ENCODE measurements around the gene IL17RC.

Gene IL17RC

GRCh38 chr3:9903238-9903624 is 13.7 kb upstream of the IL17RC start:
- no peak overlapping the region for H3K4me3 ChIP-seq (ENCODE audit: insufficient read depth, low read depth, low read length)
- WGBS, 2 experiments: 78 to 81% methylated on average over 4 of the region's 4 CpGs

GRCh38 chr3:9903904-9904303 is 13.0 kb upstream of the IL17RC start:
- Histone ChIP-seq H3K4me1 (ENCODE audit: control insufficient read depth, insufficient read depth, low read length) (no peaks in the 10 kb centered on the region), H3K27me3 (ENCODE audit: control insufficient read depth, insufficient read depth, low read length, poor library complexity, severe bottlenecking) (no peaks in the 10 kb centered on the region), H3K4me3 (ENCODE audit: insufficient read depth, low read depth, low read length) (no peak overlapping the region), H3K36me3 (ENCODE audit: control insufficient read depth, insufficient read depth, low read length) (no peaks in the 10 kb centered on the region), H3K27ac (ENCODE audit: insufficient read depth, low read depth, low read length, poor library complexity, severe bottlenecking) (no peak overlapping the region), H3K9me3 (ENCODE audit: control insufficient read depth, low read length) (no peaks in the 10 kb centered on the region)
- WGBS, 2 experiments: 93 to 98% methylated on average over 3 to 4 of the region's 4 CpGs

More at GRCh38 chr3:9903238-9903624, 13.7 kb upstream of the IL17RC start:
- H3K27me3 ChIP-seq (ENCODE audit: control insufficient read depth, insufficient read depth, low read length, poor library complexity, severe bottlenecking): no peaks in the 10 kb centered on the region
- H3K9me3 ChIP-seq (ENCODE audit: control insufficient read depth, low read length): no peaks in the 10 kb centered on the region
- no peak overlapping the region for H3K27ac ChIP-seq (ENCODE audit: insufficient read depth, low read depth, low read length, poor library complexity, severe bottlenecking)
- no peaks in the 10 kb centered on the region for H3K36me3 ChIP-seq (ENCODE audit: control insufficient read depth, insufficient read depth, low read length)
- H3K4me1 ChIP-seq (ENCODE audit: control insufficient read depth, insufficient read depth, low read length): no peaks in the 10 kb centered on the region

GRCh38 chr3:9906480-9906879 is 10.4 kb upstream of the IL17RC start:
- 91 to 94% methylated on average over 5 of the region's 5 CpGs for WGBS, 2 experiments
- no peaks in the 10 kb centered on the region for H3K4me1 ChIP-seq (ENCODE audit: control insufficient read depth, insufficient read depth, low read length)

GRCh38 chr3:9908286-9908685 is 8.6 kb upstream of the IL17RC start:
- Histone ChIP-seq H3K9me3 (ENCODE audit: control insufficient read depth, low read length) (no peaks in the 10 kb centered on the region), H3K36me3 (ENCODE audit: control insufficient read depth, insufficient read depth, low read length) (no peaks in the 10 kb centered on the region), H3K4me3 (ENCODE audit: insufficient read depth, low read depth, low read length) (no peak overlapping the region), H3K4me1 (ENCODE audit: control insufficient read depth, insufficient read depth, low read length) (no peaks in the 10 kb centered on the region), H3K27me3 (ENCODE audit: control insufficient read depth, insufficient read depth, low read length, poor library complexity, severe bottlenecking) (no peaks in the 10 kb centered on the region), H3K27ac (ENCODE audit: insufficient read depth, low read depth, low read length, poor library complexity, severe bottlenecking) (no peak overlapping the region)
- 93 to 95% methylated on average over 3 of the region's 3 CpGs for WGBS, 2 experiments

More at GRCh38 chr3:9906480-9906879, 10.4 kb upstream of the IL17RC start:
- Histone ChIP-seq H3K27ac (ENCODE audit: insufficient read depth, low read depth, low read length, poor library complexity, severe bottlenecking) (no peak overlapping the region), H3K4me3 (ENCODE audit: insufficient read depth, low read depth, low read length) (no peak overlapping the region), H3K36me3 (ENCODE audit: control insufficient read depth, insufficient read depth, low read length) (no peaks in the 10 kb centered on the region), H3K9me3 (ENCODE audit: control insufficient read depth, low read length) (no peaks in the 10 kb centered on the region), H3K27me3 (ENCODE audit: control insufficient read depth, insufficient read depth, low read length, poor library complexity, severe bottlenecking) (no peaks in the 10 kb centered on the region)

- WGBS, 2 experiments: 87 to 89% methylated on average over 7 of the region's 7 CpGs
- H3K36me3 ChIP-seq (ENCODE audit: control insufficient read depth, insufficient read depth, low read length): no peaks in the 10 kb centered on the region
Observed at GRCh38 chr3:9909221-9910013, 7.5 kb upstream of the IL17RC start.

GRCh38 chr3:9911863-9912262 is 5.0 kb upstream of the IL17RC start:
- Histone ChIP-seq H3K4me1 (ENCODE audit: control insufficient read depth, insufficient read depth, low read length) (peaks cover 5% of the 10 kb centered on the region), H3K27ac (ENCODE audit: insufficient read depth, low read depth, low read length, poor library complexity, severe bottlenecking) (no peak overlapping the region), H3K27me3 (ENCODE audit: control insufficient read depth, insufficient read depth, low read length, poor library complexity, severe bottlenecking) (peaks cover 23% of the 10 kb centered on the region), H3K9me3 (ENCODE audit: control insufficient read depth, low read length) (no peaks in the 10 kb centered on the region), H3K4me3 (ENCODE audit: insufficient read depth, low read depth, low read length) (no peak overlapping the region), H3K36me3 (ENCODE audit: control insufficient read depth, insufficient read depth, low read length) (no peaks in the 10 kb centered on the region)
- WGBS, 2 experiments: 89% methylated on average over 8 of the region's 8 CpGs

More at GRCh38 chr3:9909221-9910013, 7.5 kb upstream of the IL17RC start:
- H3K9me3 ChIP-seq (ENCODE audit: control insufficient read depth, low read length): no peaks in the 10 kb centered on the region
- H3K27ac ChIP-seq (ENCODE audit: insufficient read depth, low read depth, low read length, poor library complexity, severe bottlenecking): no peak overlapping the region
- no peak overlapping the region for H3K4me3 ChIP-seq (ENCODE audit: insufficient read depth, low read depth, low read length)
- no peaks in the 10 kb centered on the region for H3K4me1 ChIP-seq (ENCODE audit: control insufficient read depth, insufficient read depth, low read length)
- no peaks in the 10 kb centered on the region for H3K27me3 ChIP-seq (ENCODE audit: control insufficient read depth, insufficient read depth, low read length, poor library complexity, severe bottlenecking)

- Histone ChIP-seq H3K36me3 (ENCODE audit: control insufficient read depth, insufficient read depth, low read length) (no peaks in the 10 kb centered on the region), H3K9me3 (ENCODE audit: control insufficient read depth, low read length) (no peaks in the 10 kb centered on the region), H3K27me3 (ENCODE audit: control insufficient read depth, insufficient read depth, low read length, poor library complexity, severe bottlenecking) (peaks cover 23% of the 10 kb centered on the region), H3K27ac (ENCODE audit: insufficient read depth, low read depth, low read length, poor library complexity, severe bottlenecking) (no peak overlapping the region), H3K4me1 (ENCODE audit: control insufficient read depth, insufficient read depth, low read length) (peaks cover 8% of the 10 kb centered on the region), H3K4me3 (ENCODE audit: insufficient read depth, low read depth, low read length) (no peak overlapping the region)
- WGBS, 2 experiments: 92 to 93% methylated on average over 7 of the region's 7 CpGs
Observed at GRCh38 chr3:9912294-9912935, 4.5 kb upstream of the IL17RC start.

- H3K4me3 ChIP-seq (ENCODE audit: insufficient read depth, low read depth, low read length): no peak overlapping the region
- 86 to 87% methylated on average over 5 of the region's 5 CpGs for WGBS, 2 experiments
- peaks cover 23% of the 10 kb centered on the region for H3K27me3 ChIP-seq (ENCODE audit: control insufficient read depth, insufficient read depth, low read length, poor library complexity, severe bottlenecking)
- H3K9me3 ChIP-seq (ENCODE audit: control insufficient read depth, low read length): no peaks in the 10 kb centered on the region
- peaks cover 8% of the 10 kb centered on the region for H3K4me1 ChIP-seq (ENCODE audit: control insufficient read depth, insufficient read depth, low read length)
- no peak overlapping the region for H3K27ac ChIP-seq (ENCODE audit: insufficient read depth, low read depth, low read length, poor library complexity, severe bottlenecking)
- H3K36me3 ChIP-seq (ENCODE audit: control insufficient read depth, insufficient read depth, low read length): no peaks in the 10 kb centered on the region
Observed at GRCh38 chr3:9913601-9914000, 3.3 kb upstream of the IL17RC start.

- Histone ChIP-seq H3K4me1 (ENCODE audit: control insufficient read depth, insufficient read depth, low read length) (peaks cover 8% of the 10 kb centered on the region), H3K9me3 (ENCODE audit: control insufficient read depth, low read length) (no peaks in the 10 kb centered on the region), H3K27me3 (ENCODE audit: control insufficient read depth, insufficient read depth, low read length, poor library complexity, severe bottlenecking) (peaks cover 23% of the 10 kb centered on the region), H3K4me3 (ENCODE audit: insufficient read depth, low read depth, low read length) (no peak overlapping the region), H3K36me3 (ENCODE audit: control insufficient read depth, insufficient read depth, low read length) (no peaks in the 10 kb centered on the region), H3K27ac (ENCODE audit: insufficient read depth, low read depth, low read length, poor library complexity, severe bottlenecking) (no peak overlapping the region)
- 90 to 97% methylated on average over 1 of the region's 1 CpG for WGBS, 2 experiments
Observed at GRCh38 chr3:9914011-9914410, 2.9 kb upstream of the IL17RC start.

GRCh38 chr3:9914559-9915253 is 2.2 kb upstream of the IL17RC start:
- Histone ChIP-seq H3K27me3 (ENCODE audit: control insufficient read depth, insufficient read depth, low read length, poor library complexity, severe bottlenecking) (peaks cover 23% of the 10 kb centered on the region), H3K4me1 (ENCODE audit: control insufficient read depth, insufficient read depth, low read length) (peaks cover 8% of the 10 kb centered on the region), H3K27ac (ENCODE audit: insufficient read depth, low read depth, low read length, poor library complexity, severe bottlenecking) (no peak overlapping the region), H3K36me3 (ENCODE audit: control insufficient read depth, insufficient read depth, low read length) (no peaks in the 10 kb centered on the region), H3K4me3 (ENCODE audit: insufficient read depth, low read depth, low read length) (peak overlapping the region; percentile 56), H3K9me3 (ENCODE audit: control insufficient read depth, low read length) (no peaks in the 10 kb centered on the region)
- 31 to 32% methylated on average over 15 of the region's 15 CpGs for WGBS, 2 experiments
